ENCODE results near the gene C4BPA.

DNA sequence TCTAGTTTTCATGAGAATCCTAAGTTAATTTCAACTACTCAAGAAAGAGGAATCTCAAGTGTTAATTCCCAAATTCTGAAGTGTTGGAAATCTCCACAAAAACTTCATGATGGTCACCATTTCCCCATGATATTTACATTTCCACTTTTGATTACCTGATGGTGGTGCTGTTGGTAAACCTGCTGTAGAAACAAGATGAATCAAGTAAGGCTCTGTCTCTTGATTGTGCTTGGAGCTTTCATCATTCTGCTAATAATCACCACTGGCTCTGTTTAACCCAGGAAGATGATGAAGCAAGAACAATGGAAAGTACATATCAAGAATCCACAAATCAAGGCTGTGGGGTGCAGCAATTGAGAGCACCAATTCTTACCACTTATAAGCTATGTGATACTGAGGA is 77.8 kb downstream of the C4BPA start:
- no peak for TF ChIP-seq POLR2A (IDR thresholded peaks at IDR 0.05; ENCODE audit: low read length)
- TF ChIP-seq GATA1 (IDR thresholded peaks at IDR 0.05; ENCODE audit: low read depth, low read length) = no peak
